ENCODE data around the gene GNPDA2. TPM values are rescaled to one million over a fixed set of nuclear protein-coding genes. Genes with fewer than 3 reads are reported as not detected.

GNPDA2 gene
- total and polyA plus RNA-seq, 9 of the 15 experiments (the other 6 are each of a cell fraction or from before 2014, with no cell fraction given) = 10.6 to 20.4 (median 13.0) TPM

- TF ChIP-seq POU5F1 (IDR thresholded peaks at IDR 0.05; ENCODE audit: borderline replicate concordance, low read depth, low read length, partially characterized antibody) (peak; percentile 42), CBX2 (IDR thresholded peaks at IDR 0.05; ENCODE audit: insufficient read depth, low read length, poor library complexity, severe bottlenecking) (no peak), L3MBTL2 (IDR thresholded peaks at IDR 0.05) (peak; percentile 95), ATF4 (CRISPR knock-in tag; IDR thresholded peaks at IDR 0.05) (no peak), CAMTA2 (CRISPR knock-in tag; conservative IDR thresholded peaks at IDR 0.05) (no peak), GTF2F1 (IDR thresholded peaks at IDR 0.05; ENCODE audit: low read depth, low read length) (no peak), ZNF316 (IDR thresholded peaks at IDR 0.05) (no peak), RAD21 (CRISPR knock-in tag; conservative IDR thresholded peaks at IDR 0.05 in 1 of 2, IDR thresholded peaks at IDR 0.05 in 1 of 2) (peak in 1 of 2 experiments; percentile 13; a peak in 1 of 4 replicates), EGR1 (conservative IDR thresholded peaks at IDR 0.05) (no peak), ZBTB11 (CRISPR knock-in tag; IDR thresholded peaks at IDR 0.05) (peak in 1 of 3 experiments; percentile 44; a peak in 1 of 6 replicates), ZNF24 (IDR thresholded peaks at IDR 0.05) (no peak), NUFIP1 (IDR thresholded peaks at IDR 0.05; ENCODE audit: partially characterized antibody) (no peak), ATF2 (CRISPR knock-in tag; IDR thresholded peaks at IDR 0.05) (no peak), ZNF445 (CRISPR knock-in tag; IDR thresholded peaks at IDR 0.05; ENCODE audit: low read depth) (no peak), BRD9 (IDR thresholded peaks at IDR 0.05; ENCODE audit: low read depth, partially characterized antibody) (no peak), ETS2 (tag; IDR thresholded peaks at IDR 0.05; ENCODE audit: borderline replicate concordance, poor library complexity, severe bottlenecking) (no peak), SAP30 (IDR thresholded peaks at IDR 0.05; ENCODE audit: borderline replicate concordance, insufficient read depth, low read depth, low read length, poor library complexity, severe bottlenecking) (no peak), TAF7 (tag; IDR thresholded peaks at IDR 0.05) (no peak; the same call in 1 of the 2 replicates), HOMEZ (CRISPR knock-in tag; IDR thresholded peaks at IDR 0.05) (no peak), PML (IDR thresholded peaks at IDR 0.05; ENCODE audit: low read length) (no peak; the same call in 1 of the 2 replicates)
Measured at GRCh38 chr4:44726038-44726871, at the start of gene GNPDA2 (continued).

Measured in K562 (cell line).